ENCODE results near the gene RHOG.

RHOG gene

GRCh38 chr11:3859373-3859881 is 18.7 kb upstream of the RHOG start:
- no peak for DNase-seq (ENCODE audit: low spot score)

- DNase-seq (ENCODE audit: low spot score): no peak
These were observed 16.9 kb upstream of the RHOG start for GRCh38 chr11:3857628-3858027.

- DNase-seq (ENCODE audit: low spot score): no peak
These were observed 16.2 kb upstream of the RHOG start for GRCh38 chr11:3856856-3857553.

GRCh38 chr11:3855808-3856491 is 15.2 kb upstream of the RHOG start:
- DNase-seq (ENCODE audit: low spot score): no peak

- peak; percentile 98 for DNase-seq (ENCODE audit: low spot score)
These were observed 14.4 kb upstream of the RHOG start, which contains the start of gene STIM1 for GRCh38 chr11:3854977-3855807. Gene STIM1, plus strand, starts transcription at chr11:3855664. Its CDS starts 607 bp downstream, at chr11:3856271.

GRCh38 chr11:3854660-3854976 is 13.9 kb upstream of the RHOG start:
- DNase-seq (ENCODE audit: low spot score): no peak

GRCh38 chr11:3853899-3854659 is 13.3 kb upstream of the RHOG start:
- peak; percentile 75 for DNase-seq (ENCODE audit: low spot score)

GRCh38 chr11:3853545-3853842 is 12.7 kb upstream of the RHOG start:
- DNase-seq (ENCODE audit: low spot score): no peak

- DNase-seq (ENCODE audit: low spot score): peak; percentile 75
These were observed 8.6 kb upstream of the RHOG start for GRCh38 chr11:3849297-3849874.

GRCh38 chr11:3845670-3846069 is 4.9 kb upstream of the RHOG start:
- DNase-seq (ENCODE audit: low spot score): no peak

- no peak for DNase-seq (ENCODE audit: low spot score)
These were observed 4.5 kb upstream of the RHOG start for GRCh38 chr11:3845246-3845645.

GRCh38 chr11:3843326-3843725 is 2.6 kb upstream of the RHOG start:
- DNase-seq (ENCODE audit: low spot score): no peak

- DNase-seq (ENCODE audit: low spot score): peak; percentile 93
These were observed 929 bp upstream of the RHOG start for GRCh38 chr11:3841426-3842350.

- peak; percentile 30 for DNase-seq (ENCODE audit: low spot score)
These were observed 522 bp downstream of the RHOG start for GRCh38 chr11:3840004-3840869.

GRCh38 chr11:3838504-3838903 is 2.3 kb downstream of the RHOG start:
- DNase-seq (ENCODE audit: low spot score): no peak

GRCh38 chr11:3837793-3838192 is 3.0 kb downstream of the RHOG start:
- no peak for DNase-seq (ENCODE audit: low spot score)

GRCh38 chr11:3836903-3837302 is 3.9 kb downstream of the RHOG start:
- peak; percentile 41 for DNase-seq (ENCODE audit: low spot score)

- no peak for DNase-seq (ENCODE audit: low spot score)
These were observed 5.0 kb downstream of the RHOG start for GRCh38 chr11:3835751-3836150.

- DNase-seq (ENCODE audit: low spot score): no peak
These were observed 5.9 kb downstream of the RHOG start for GRCh38 chr11:3834664-3835461.
